GM19397 (cell line): ENCODE measurements around the gene MRPL42.
"Not testable (repeated sequence)": the region's sequence is repeated elsewhere in the genome, so short reads cannot be mapped to it uniquely, and the experiment has no call there.

ENCODE experiments used
- ATAC-seq: cut with Tn5 transposase; IDR thresholded peaks from one replicate; pipeline ENCODE4 v1.9.1; 2021; ENCODE audit warnings: mild to moderate bottlenecking, moderate library complexity; ENCODE audit not compliant: unreplicated experiment

The MRPL42 gene

DNA sequence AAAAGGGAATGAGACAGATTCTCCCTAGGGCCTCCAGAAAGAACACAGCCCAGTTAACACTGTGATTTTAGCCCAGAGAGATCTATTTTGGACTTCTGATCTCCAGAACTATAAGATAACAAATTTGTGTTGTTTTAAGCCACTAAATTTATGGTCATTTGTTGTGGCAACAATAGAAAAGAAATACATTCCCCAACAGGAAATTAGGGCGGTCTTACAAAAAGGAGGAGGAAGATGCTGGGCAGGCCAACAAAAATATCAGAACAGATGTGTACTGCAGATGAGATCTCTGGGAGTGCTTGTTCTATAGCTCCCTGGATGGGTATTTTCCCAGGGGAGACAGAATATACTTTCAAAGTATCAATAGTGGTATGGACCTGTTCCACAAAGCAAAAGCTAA, 73.2 kb downstream of the MRPL42 start:
- ATAC-seq = no peak

DNA sequence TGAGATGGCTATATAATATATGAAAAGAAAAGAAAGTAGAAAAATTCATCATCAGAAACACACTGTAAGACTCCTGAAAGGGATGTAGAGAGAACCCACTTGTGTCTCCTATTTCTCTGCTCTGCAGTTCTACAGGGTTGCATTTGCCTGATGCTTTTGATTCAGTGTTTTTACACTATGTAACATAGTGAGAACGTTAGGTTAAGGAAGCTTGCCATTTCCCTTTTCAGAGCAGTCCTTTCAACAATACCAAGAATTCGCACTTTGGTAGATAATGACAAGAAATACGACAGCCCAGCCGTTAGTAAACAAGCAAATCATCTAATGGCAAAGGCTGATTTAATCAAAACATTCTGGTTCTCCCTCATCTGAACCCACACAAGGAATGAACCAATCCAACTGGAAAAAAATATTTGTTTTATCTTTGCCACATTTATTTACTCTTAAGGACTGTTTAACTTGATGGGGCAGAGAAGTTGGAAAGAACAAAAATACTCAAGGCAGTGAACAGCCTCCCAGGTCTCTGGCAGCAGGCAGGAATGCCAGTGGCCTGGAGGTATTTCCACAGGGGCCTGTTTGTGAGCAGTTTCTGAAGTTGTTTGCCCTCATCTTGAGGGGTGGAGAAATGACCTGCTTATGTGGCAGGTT, 74.4 kb downstream of the MRPL42 start:
- ATAC-seq = no peak

DNA sequence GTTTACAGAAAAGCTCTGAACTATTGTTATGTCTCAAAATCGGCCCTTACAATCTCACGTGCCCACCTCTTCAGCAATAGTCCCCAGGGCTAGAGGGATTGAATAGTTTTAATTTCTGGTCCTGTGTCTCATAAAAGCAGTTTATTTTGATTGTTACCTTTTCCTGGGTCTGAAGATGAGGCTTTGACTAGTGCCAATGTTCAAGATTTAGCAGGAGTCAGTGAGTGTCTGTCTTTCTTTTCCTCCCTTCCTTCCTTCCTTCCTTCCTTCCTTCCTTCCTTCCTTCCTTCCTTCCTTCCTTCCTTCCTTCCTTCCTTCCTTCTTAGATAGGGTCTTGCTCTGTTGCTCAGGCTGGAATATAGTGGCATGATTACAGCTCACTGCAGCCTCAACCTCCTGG, 80.5 kb downstream of the MRPL42 start:
- ATAC-seq = no peak

DNA sequence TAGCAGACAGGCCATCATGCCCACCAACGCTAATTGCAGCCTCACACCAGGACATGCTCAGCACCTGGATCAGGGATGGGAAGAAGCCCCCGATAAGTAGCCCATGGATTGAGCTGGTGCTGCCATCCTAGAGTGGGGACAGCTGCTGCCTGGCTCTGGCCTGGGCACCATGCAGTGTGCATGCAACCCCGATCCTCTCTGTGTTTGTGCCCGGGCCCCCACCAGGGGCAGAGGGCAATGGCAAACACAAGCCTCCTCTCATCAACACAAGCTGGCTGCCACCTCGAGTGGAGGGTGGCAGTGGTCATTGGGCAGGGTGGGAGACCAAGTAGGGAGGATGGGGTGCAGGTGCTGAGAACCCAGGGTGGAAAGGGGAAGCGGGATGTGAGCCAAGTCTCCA, 81.9 kb downstream of the MRPL42 start:
- no peak for ATAC-seq

DNA sequence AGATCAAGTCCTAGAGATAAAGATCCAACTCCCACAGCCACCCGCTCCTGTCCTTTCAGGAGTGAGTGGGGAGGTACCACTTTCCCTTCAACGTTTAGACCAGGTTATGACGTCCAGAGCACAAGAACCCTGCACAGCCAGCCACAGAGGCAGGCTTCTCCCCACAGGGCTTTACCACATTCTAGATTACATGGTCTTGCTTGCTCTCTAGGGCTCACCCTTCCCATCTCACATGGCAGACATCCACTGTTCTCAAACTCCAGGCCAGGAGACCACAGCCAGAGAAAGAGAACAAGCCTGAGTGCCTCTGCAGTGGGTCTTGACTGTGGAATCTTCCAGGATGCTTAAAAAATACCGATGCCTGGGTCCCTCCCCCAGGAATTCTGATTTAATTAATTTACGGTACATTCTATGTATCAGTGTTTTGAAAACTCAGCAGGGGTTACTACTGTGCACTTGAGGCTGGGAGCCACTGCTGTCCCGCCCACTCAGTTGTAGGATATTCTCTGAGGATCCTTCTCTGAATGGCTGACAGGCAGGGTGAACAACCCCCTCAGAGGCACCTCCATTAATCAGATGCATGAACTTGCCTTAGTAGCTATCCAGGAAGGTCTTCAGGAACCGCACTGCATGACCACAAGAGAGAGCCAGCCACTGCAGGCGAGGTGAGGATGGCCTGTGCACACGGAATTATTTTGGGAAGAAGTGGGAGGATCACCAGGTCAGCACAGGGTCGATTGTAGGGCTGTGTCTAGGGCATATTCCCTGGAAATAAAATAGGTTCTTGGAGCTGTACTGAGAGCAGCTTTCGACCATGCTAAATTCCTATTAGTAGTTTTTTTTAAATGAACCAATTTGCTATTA, 83.7 kb downstream of the MRPL42 start:
- no peak for ATAC-seq

DNA sequence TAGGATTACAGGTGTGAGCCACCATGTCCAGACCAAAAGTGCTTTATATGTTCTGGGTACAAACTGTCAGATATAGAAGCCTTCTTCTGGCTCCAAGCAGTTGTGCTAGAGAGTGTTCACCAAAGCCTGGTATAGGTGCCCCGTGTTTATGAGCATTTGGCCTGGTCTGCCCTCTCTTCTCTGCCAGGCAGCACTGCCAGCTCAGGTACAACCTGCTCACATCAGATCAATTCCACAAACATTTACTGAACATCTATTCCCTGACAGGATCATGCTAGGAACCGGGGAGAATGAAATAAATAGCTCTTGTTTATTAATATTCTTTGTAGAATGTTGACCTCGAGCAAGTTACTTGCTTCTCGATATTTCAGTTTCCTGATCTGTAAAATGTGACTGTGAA, 85.1 kb downstream of the MRPL42 start:
- ATAC-seq = no peak

DNA sequence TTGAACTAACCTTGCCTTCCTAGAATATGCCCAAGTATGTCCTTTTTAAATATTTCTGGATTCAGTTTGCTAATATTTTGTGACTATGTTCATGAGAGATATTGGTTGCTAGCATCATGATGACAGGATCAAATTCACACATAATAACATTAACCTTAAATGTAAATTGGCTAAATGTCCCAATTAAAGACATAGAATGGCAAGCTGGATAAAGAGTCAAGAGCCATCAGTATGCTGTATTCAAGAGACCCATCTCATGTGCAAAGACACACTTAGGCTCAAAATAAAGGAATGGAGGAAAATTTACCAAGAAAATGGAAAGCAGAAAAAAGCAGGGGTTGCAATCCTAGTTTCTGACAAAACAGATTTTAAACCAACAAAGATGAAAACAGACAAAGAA, 90.6 kb downstream of the MRPL42 start:
- ATAC-seq = not testable (repeated sequence)

DNA sequence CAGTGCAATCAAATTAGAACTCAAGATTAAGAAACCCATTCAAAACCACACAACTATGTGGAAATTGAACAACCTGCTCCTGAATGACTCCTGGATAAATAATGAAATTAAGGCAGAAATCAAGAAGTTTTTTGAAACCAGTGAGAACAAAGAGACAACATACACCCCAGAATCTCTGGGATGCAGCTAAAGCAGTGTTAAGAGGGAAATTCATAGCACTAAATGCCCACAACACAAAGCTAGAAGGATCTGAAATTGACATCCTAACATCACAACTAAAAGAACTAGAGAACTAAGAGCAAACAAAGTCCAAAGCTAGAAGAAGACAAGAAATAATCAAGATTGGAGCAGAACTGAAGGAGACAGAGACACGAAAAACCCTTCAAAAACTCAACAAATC, 91.4 kb downstream of the MRPL42 start:
- not testable (repeated sequence) for ATAC-seq

DNA sequence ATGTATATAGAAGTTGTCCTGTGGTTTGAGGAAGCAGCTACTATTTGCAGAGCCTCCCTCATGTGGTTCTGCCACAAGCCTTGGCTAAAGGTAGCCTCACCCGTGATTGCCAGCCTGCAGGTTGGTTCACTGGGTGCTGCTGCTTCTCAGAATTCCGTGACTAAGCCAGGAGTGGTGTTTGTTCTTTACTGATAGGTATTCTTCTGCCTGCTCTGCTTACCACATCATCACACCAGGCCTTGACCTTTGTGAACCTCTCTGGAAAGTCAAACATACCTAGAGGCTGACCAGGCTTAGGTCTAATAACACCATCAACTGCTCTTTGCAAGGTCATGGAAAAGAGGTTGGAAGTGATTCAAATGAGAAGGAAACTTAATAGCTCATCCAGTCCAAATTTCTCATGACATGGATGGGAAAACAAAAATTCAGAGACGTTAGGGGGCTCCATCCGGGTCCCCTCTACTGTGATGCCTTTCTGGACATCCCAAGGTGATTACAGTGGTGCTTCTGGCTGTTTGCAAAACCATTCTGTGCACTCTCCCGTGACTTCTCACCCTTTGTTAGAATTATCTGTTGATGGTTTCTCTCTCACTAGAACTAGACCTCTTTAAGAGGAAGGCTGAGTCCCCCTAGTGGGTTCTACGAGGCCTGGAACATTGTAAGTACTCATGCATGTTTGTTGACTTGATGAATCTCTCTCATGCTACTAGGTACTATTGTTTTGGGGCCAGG, 96.7 kb downstream of the MRPL42 start:
- peak; percentile 52 for ATAC-seq

DNA sequence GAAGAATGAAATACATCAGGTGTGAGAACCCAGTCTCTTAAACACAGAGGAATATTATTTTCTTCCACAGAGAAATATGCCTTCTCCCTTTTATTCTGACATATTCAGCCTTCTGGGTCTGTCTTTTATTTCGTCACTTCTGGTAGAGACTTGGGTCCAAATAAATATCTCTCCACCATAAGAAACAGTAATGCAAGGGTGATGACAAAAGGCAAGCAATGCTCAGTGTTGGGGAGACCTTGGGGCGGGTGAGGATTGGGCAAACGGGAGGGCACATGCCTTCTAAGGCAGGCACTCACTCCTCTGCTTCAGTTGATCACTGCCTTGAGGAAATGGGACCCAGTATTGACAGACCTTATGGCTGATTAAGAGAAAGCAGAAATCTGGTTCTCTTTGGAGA, 98.4 kb downstream of the MRPL42 start:
- ATAC-seq = no peak
